GM21825 (cell line): Measurements from ENCODE around the gene SNU13.
"Not testable (repeated sequence)": the region's sequence is repeated elsewhere in the genome, so short reads cannot be mapped to it uniquely, and the experiment has no call there.

Experiments
- ATAC-seq: cut with Tn5 transposase; IDR thresholded peaks from one replicate; pipeline ENCODE4 v1.9.1; 2021; ENCODE audit warnings: mild to moderate bottlenecking, moderate library complexity; ENCODE audit not compliant: unreplicated experiment

SNU13 gene

DNA sequence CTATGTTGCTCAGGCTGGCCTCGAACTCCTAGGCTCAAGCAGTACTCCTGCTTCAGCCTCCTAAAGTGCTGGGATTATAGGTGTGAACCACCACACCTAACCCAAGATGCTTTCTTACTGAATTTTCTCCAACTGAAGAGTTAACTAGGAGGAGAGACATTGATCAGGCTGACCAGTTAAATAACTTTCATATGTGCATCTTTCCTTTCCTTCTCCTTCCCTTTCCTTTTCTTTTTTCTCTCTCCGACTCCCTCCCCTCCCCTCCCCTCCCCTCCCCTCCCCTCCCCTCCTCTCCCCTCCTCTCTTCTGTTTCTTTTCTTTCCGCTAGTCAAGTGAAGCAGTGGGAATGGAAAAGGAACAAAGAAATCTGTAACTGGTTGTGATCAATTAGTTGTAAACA is 40.9 kb downstream of the SNU13 start:
- ATAC-seq, result no peak

DNA sequence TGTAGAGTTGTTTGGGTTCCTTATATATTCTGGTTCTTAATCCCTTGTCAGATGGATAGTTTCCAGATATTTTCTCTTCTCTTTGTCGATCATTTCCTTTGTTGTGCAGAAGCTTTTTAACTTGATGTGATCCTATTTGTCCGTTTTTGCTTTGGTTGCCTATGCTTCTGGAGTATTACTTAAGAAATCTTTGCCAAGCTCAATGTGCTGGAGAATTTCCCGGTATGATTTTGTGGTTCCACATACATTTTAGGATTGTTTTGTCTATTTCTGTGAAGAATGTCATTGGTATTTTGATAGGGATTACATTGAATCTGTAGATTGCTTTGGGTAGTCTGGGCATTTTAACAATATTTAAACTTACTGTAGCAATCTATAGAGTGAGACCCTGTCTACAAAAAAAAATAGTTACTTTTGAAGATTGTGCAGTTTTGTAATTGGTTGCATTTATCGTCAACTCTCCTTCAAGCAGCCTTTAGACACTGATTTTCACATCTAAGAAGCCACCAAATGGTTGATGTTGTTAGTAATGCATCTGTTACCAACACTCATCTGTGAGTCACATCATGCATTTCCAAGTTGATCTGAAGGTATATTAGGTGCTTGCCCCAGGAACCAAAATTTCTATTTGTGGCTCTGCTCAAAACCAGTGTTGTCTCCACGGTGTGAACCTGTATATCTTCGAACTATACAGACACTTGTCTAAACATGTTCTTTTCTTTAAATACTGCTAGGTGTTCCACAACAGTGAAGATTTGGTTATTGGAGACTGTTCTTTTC is 46.1 kb downstream of the SNU13 start:
- ATAC-seq, result no peak

DNA sequence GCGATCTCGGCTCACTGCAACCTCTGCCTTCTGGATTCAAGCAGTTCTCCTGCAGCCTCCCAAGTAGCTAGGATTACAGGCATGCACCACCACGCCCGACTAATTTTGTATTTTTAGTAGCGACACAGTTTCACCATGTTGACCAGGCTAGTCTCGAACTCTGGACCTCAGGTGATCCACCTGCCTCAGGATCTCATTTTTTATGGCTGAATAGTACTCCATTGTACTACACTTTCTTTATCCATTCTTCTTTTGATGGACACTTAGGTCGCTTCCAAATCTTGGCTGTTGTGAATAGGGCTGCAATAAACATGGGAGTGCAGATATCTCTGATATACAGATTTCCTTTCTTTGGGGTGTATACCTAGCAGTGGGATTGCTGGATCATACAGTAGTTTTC is 46.8 kb downstream of the SNU13 start:
- ATAC-seq, result no peak

DNA sequence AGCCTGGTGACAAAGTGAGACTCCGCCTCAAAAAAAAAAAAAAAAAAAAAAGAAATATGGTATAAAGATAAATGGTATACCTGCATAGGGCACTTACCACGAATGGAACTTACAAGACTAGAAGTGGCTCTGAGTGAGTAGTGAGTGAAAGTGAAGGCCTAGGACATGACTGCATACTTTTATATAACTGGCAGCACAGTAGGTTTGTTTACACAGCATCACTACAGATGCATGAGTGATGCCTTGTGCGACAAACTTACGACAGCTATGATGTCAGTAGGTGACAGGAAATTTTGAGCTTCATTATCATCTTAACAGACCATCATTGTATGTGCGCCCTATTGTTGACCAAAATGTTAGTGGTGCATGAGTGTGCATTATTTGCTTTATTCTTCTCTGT is 49.9 kb downstream of the SNU13 start:
- ATAC-seq, result no peak

DNA sequence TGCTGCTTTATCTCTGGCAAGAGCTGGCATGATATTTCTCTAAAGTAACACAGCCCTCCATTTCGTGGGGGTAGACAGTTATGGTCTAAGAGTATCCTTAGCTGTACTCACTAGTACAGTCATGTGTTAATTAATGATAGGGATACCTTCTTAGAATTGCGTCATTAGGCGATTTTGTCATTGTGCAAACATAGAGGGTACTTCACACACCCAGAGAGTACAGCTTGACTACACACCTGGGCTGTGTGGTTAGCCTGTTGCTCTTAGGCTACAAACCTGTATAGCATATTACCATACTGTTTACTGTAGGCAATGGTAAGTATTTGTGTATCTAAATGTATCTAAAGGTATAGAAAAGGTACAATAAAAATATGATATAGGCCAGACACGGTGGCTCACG is 50.5 kb downstream of the SNU13 start:
- no peak for ATAC-seq

DNA sequence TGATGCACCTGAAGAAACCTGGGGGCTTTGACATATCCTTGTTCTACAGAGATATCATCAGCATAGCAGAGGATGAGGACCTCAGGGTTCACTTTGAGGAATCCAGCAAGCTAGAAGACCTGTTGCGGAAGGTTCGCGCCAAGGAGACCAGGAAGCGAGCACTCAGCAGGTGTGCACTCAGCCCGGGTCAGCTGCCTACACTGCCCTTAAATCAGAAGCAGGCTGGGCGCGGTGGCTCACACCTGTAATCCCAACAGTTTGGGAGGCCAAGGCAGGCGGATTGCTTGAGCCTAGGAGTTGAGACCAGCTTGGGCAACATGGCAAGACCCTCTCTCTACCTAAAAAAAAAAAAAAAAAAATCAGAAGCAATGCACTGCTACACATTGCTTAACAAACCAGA is 51.0 kb downstream of the SNU13 start:
- not testable (repeated sequence) for ATAC-seq

DNA sequence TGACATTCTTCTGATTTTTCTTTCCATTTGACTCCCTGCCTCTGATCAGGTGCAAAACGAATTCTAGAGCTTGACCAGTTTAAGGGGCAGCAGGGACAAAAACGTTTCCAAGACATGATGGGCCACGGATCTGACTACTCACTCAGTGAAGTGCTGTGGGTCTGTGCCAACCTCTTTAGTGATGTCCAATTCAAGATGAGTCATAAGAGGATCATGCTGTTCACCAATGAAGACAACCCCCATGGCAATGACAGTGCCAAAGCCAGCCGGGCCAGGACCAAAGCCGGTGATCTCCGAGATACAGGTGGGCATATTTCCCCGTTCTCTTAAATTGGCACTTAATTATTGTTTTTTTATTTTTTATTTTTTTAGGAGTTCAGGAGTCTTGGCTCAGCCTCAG is 52.2 kb downstream of the SNU13 start:
- no peak for ATAC-seq

DNA sequence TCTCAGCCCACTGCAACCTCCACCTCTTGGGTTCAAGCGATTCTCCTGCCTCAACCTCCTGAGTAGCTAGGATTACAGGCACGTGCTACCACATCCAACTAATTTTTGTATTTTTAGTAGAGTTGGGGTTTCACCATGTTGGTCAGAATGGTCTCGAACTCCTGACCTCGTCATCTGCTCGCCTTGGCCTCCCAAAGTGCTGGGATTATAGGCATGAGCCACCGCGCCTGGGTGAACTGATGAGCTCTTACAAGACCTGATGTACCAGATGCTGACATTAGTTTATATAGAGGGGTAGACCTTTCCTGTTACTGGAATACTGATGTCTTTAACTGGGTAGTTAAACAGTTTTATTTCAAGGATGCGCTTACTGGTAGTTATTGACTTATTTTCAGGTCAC is 54.1 kb downstream of the SNU13 start:
- not testable (repeated sequence) for ATAC-seq

DNA sequence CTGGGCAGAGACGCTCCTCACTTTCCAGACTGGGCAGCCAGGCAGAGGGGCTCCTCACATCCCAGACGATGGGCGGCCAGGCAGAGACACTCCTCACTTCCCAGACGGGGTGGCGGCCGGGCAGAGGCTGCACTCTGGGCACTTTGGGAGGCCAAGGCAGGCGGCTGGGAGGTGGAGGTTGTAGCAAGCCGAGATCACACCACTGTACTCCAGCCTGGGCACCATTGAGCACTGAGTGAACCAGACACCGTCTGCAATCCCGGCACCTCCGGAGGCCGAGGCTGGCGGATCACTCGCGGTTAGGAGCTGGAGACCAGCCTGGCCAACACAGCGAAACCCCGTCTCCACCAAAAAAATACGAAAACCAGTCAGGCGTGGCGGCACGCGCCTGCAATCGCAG is 57.1 kb downstream of the SNU13 start:
- not testable (repeated sequence) for ATAC-seq

DNA sequence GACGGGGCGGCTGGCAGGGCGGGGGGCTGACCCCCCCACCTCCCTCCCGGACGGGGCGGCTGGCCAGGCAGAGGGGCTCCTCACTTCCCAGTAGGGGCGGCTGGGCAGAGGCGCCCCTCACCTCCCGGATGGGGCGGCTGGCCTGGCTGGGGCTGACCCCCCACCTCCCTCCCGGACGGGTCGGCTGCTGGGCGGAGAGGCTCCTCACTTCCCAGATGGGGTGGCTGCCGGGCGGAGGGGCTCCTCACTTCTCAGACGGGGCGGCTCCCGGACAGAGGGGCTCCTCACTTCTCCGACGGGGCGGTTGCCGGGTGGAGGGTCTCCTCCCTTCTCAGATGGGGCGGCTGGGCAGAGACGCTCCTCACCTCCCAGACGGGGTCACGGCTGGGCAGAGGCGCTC is 57.6 kb downstream of the SNU13 start:
- ATAC-seq, result not testable (repeated sequence)

DNA sequence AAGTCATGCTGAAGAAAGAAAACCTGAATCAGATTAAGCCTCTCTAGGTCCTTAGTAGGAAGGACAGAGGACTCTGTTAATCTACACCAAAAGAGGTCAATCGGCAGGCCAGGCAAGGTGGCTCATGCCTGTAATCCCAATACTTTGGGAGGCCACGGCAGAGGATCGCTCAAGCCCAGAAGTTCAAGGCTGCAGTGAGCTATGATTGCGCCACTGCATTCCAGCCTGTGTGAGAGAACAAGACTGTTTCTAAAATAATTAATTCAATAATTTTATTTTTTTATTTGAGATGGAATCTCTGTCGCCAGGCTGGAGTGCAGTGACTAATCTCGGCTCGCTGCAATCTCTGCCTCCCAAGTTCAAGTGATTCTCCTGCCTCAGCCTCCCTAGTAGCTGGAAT is 63.1 kb downstream of the SNU13 start:
- no peak for ATAC-seq
